HepG2 (cell line): ENCODE measurements around the gene CPT1A. TPM values are rescaled to one million over a fixed set of nuclear protein-coding genes. Genes with fewer than 3 reads are reported as not detected.

ENCODE experiments used
- ATAC-seq: fragments of 200-7000 bp; cut with Tn5 transposase; 3 replicates; pipeline ENCODE4 v1.9.1; 2020; ENCODE audit warnings: mild to moderate bottlenecking, moderate library complexity
- BruUV-seq: library from RNA; stranded (reverse); fragments of 400-500 nt; replicated peaks from 2 replicates; lab custom pipeline; 2021; lab: Mats Ljungman, UMichigan
- CTCF ChIA-PET: fragments of 300-600 bp; formaldehyde crosslinking; extraction: SDS; loops from one replicate; lab custom pipeline; 2021; ENCODE audit warnings: low total read pairs, inconsistent platforms, low intra/inter-chr PET ratio; lab: Yijun Ruan, JAX
- POLR2A ChIA-PET: fragments of 350-600 bp; sonication (Branson Sonifier 250); formaldehyde crosslinking; loops from one replicate; lab custom pipeline; 2020; ENCODE audit warnings: antibody characterized with exemption, inconsistent platforms; lab: Yijun Ruan, JAX
- DNase-seq: peaks from one replicate; pipeline ENCODE4 v3.0.0-alpha.2; 2015; ENCODE audit warnings: low spot score
- FAIRE-seq: peaks from 3 replicates; lab custom pipeline; 2011; peaks lifted over from hg19 to GRCh38; lab: Jason Lieb, UNC
- H2AFZ ChIP-seq: one replicate; pipeline ENCODE4 v1.6.1; 2011; ENCODE audit warnings: low read length, inconsistent platforms
- H3K27ac ChIP-seq: fragments of 300-600 bp; 3 replicates; pipeline ENCODE4 v1.8.0; 2011; ENCODE audit warnings: mixed run types, mild to moderate bottlenecking, mixed read lengths, low read length, inconsistent platforms; ENCODE audit not compliant: insufficient read depth; ENCODE audit errors: extremely low read length
- H3K27me3 ChIP-seq, 2 experiments: fragments of 200-600 bp in 1 of 2; 2 replicates in 1 of 2; 3 replicates in 1 of 2; pipeline versions ENCODE4 v1.6.0 to v1.8.0; 2011; ENCODE audit warnings: low read length in 2 of 2, mild to moderate bottlenecking in 2 of 2, moderate library complexity in 2 of 2, inconsistent platforms in 1 of 2; ENCODE audit not compliant: insufficient read depth in 2 of 2, control insufficient read depth in 1 of 2
- H3K36me3 ChIP-seq, 2 experiments: fragments of 200-600 bp in 1 of 2; replicated peaks in 1 of 2; 2 replicates in 1 of 2; 3 replicates in 1 of 2; pipeline versions ENCODE4 v1.5.1 to v1.8.0; 2011; ENCODE audit warnings: low read length in 2 of 2, inconsistent platforms in 1 of 2; ENCODE audit not compliant: insufficient read depth in 2 of 2, control insufficient read depth in 1 of 2
- H3K4me1 ChIP-seq: 2 replicates; pipeline ENCODE4 v1.5.1; 2012; ENCODE audit warnings: low read length, inconsistent platforms; ENCODE audit not compliant: insufficient read depth
- H3K4me2 ChIP-seq: 2 replicates; pipeline ENCODE4 v1.6.0; 2011; ENCODE audit warnings: low read depth, low read length, inconsistent platforms
- H3K4me3 ChIP-seq, 3 experiments: fragments of 200-600 bp in 1 of 3; sonication (generic), shearing (Covaris generic) in 1 of 3; replicated peaks in 1 of 3; 2 replicates each; pipeline ENCODE4 v1.5.1; 2011 to 2016; ENCODE audit warnings: low read length in 3 of 3, inconsistent platforms in 2 of 3, low read depth in 2 of 3, mild to moderate bottlenecking in 2 of 3, control low read depth in 1 of 3, mixed read lengths in 1 of 3; ENCODE audit not compliant: insufficient read depth in 1 of 3
- H3K79me2 ChIP-seq: one replicate; pipeline ENCODE4 v1.6.1; 2011; ENCODE audit warnings: low read length, inconsistent platforms; ENCODE audit not compliant: insufficient read depth
- H3K9ac ChIP-seq: 2 replicates; pipeline ENCODE4 v1.6.0; 2011; ENCODE audit warnings: mild to moderate bottlenecking, low read depth, low read length, inconsistent platforms; ENCODE audit not compliant: insufficient read depth
- H3K9me3 ChIP-seq: 2 replicates; pipeline ENCODE4 v1.5.1; 2012; ENCODE audit warnings: mild to moderate bottlenecking, low read length
- H4K20me1 ChIP-seq: 2 replicates; pipeline ENCODE4 v1.6.0; 2011; ENCODE audit warnings: inconsistent platforms, mild to moderate bottlenecking, low read length, moderate library complexity; ENCODE audit not compliant: insufficient read depth
- CEBPB ChIP-seq: IDR thresholded peaks from 2 replicates; pipeline ENCODE4 v1.6.1; 2011; ENCODE audit warnings: low read depth, low read length, improper control_type of control experiment, borderline replicate concordance
- DPF2 ChIP-seq: sonication (generic); formaldehyde crosslinking; IDR thresholded peaks from 2 replicates; pipeline ENCODE4 v1.4.0; 2020; ENCODE audit warnings: mild to moderate bottlenecking, low read depth, missing genetic modification reagents, borderline replicate concordance
- FOXK1 ChIP-seq: sonication (generic); formaldehyde crosslinking; IDR thresholded peaks from 2 replicates; pipeline ENCODE4 v1.4.0; 2020; ENCODE audit warnings: low read depth, missing genetic modification reagents, borderline replicate concordance
- IKZF1 ChIP-seq: fragments of 450-650 bp; IDR thresholded peaks from 2 replicates; pipeline ENCODE4 v1.7.1; 2016
- NR2C2 ChIP-seq: sonication (generic); formaldehyde crosslinking; IDR thresholded peaks from 2 replicates; pipeline ENCODE4 v1.4.0; 2020; ENCODE audit warnings: missing genetic modification reagents, mild to moderate bottlenecking, moderate library complexity, borderline replicate concordance
- PHF8 ChIP-seq: sonication (generic); formaldehyde crosslinking; IDR thresholded peaks from 2 replicates; pipeline ENCODE4 v1.5.0; 2020; ENCODE audit warnings: missing genetic modification reagents
- ZMYM2 ChIP-seq: sonication (generic); formaldehyde crosslinking; IDR thresholded peaks from 2 replicates; pipeline ENCODE4 v1.8.0; 2022; ENCODE audit warnings: mild to moderate bottlenecking, missing genetic modification reagents
- ZMYM3 ChIP-seq: sonication (generic); formaldehyde crosslinking; IDR thresholded peaks from 2 replicates; pipeline ENCODE4 v1.5.1; 2020; ENCODE audit warnings: mild to moderate bottlenecking, missing genetic modification reagents
- ZNF121 ChIP-seq: sonication (generic); formaldehyde crosslinking; IDR thresholded peaks from 2 replicates; pipeline ENCODE4 v1.5.0; 2020; ENCODE audit warnings: mild to moderate bottlenecking, missing genetic modification reagents
- ZNF124 ChIP-seq: sonication (generic); formaldehyde crosslinking; IDR thresholded peaks from 2 replicates; pipeline ENCODE4 v1.4.0; 2020; ENCODE audit warnings: missing genetic modification reagents
- ZNF3 ChIP-seq: IDR thresholded peaks from 2 replicates; pipeline ENCODE4 v1.7.0; 2017; ENCODE audit warnings: inconsistent platforms
- ZNF768 ChIP-seq: sonication (generic); formaldehyde crosslinking; IDR thresholded peaks from 2 replicates; pipeline ENCODE4 v1.4.0; 2020; ENCODE audit warnings: missing genetic modification reagents
- ZSCAN22 ChIP-seq: sonication (generic); formaldehyde crosslinking; IDR thresholded peaks from 2 replicates; pipeline ENCODE4 v1.4.0; 2020; ENCODE audit warnings: mild to moderate bottlenecking, missing genetic modification reagents
- WGBS: methylation state at CpG from one replicate; pipeline ENCODE4 v1.1.6; 2017; ENCODE audit warnings: low lambda C conversion rate; 5-methylcytosine and 5-hydroxymethylcytosine counted together
- in situ Hi-C: cut with HindIII; loops from 2 replicates; pipeline ENCODE4 v1.10.0; 2017; ENCODE audit warnings: low pct_unique_long_range_greater_than_20kb; ENCODE audit not compliant: extremely low pct_ligation_motif_present
- intact Hi-C: fragments of 100-400 bp; cut with micrococcal nuclease; formaldehyde crosslinking; loops from one replicate; pipeline ENCODE4 v1.10.0; 2022; ENCODE audit not compliant: unreplicated experiment
- polyA plus RNA-seq, 8 experiments: library from polyadenylated mRNA; depleted of rRNA in 3 of 8; stranded (reverse) in 7 of 8; unstranded in 1 of 8; fragments of >200 nt; fragmentation: Illumina TruSeq in 4 of 8; extraction: Trizol in 4 of 8; gene quantifications; 2 replicates each; pipeline versions ENCODE4 v1.2.1 to v1.2.3, GENCODE V29; 2011 to 2016; ENCODE audit warnings: low read depth in 4 of 8, missing spikeins in 1 of 8, mixed read lengths in 1 of 8; ENCODE audit not compliant: insufficient read depth in 1 of 8
- total RNA-seq, 5 experiments: library from RNA; depleted of rRNA; stranded (reverse); fragments of >200 nt; fragmentation: Illumina TruSeq; extraction: Trizol; gene quantifications; 2 replicates each; pipeline ENCODE4 v1.2.3, GENCODE V29; 2016; ENCODE audit warnings: low read depth in 1 of 5
- TF ChIP-seq, protein P1 (sequence below): sonication (generic); formaldehyde crosslinking; IDR thresholded peaks from 2 replicates; pipeline ENCODE4 v1.5.0; 2020; ENCODE audit warnings: mild to moderate bottlenecking, missing genetic modification reagents
- TF ChIP-seq, protein P2 (sequence below): sonication (generic); formaldehyde crosslinking; IDR thresholded peaks from 2 replicates; pipeline ENCODE4 v1.4.0; 2020; ENCODE audit warnings: missing genetic modification reagents, mild to moderate bottlenecking, borderline replicate concordance

CPT1A gene
- total and polyA plus RNA-seq, 2 of the 13 experiments (the other 11 are each of a cell fraction or from before 2014, with no cell fraction given) = 7.0 to 7.1 TPM

DNA sequence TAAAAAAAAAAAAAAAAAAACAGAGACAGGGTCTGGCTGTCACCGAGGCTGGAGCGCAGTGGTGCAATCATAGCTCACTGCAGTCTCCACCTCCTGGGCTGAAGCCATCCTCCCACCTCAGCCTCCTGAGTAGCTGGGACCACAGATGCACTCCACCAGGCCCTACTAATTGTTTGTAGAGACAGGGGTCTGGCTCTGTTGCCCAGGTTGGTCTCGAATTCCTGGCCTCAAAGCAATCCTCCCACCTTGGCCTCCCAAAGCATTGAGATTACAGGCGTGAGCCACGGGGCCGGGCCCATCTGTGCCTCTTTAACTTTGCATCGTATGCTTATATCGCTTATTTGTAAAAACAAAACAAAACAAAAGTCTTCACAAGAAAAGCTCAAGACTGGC lies 3.1 kb downstream of the CPT1A start:
- in situ Hi-C loops (no loop called here), intact Hi-C loops (loop anchor here (2.0 kb wide), 1 partner anchor 18 kb away; no protein-coding TSS in a partner anchor)
- ATAC-seq (peak; percentile 11; the same call in 2 of the 3 replicates), FAIRE-seq (no peak), DNase-seq (peak; percentile 33)
- WGBS = 0% methylated on average over 7 of the region's 8 CpGs
- TSS peak; percentile 27 for BruUV-seq
- Histone ChIP-seq H3K9ac (peak overlapping the region; percentile 51), H3K4me2 (peak overlapping the region; percentile 89), H3K4me3 (peak overlapping the region; percentile 52 to 66 (median 60); a peak in 5 of 6 replicates), H3K79me2 (no peaks in the 10 kb centered on the region), H3K36me3 (no peaks in the 10 kb centered on the region), H3K27ac (peak overlapping the region; percentile 78), H3K27me3 (peaks cover 0 to 5% of the 10 kb centered on the region in 2 experiments; a peak in 2 of 5 replicates), H2AFZ (no peak overlapping the region), H3K9me3 (no peaks in the 10 kb centered on the region), H4K20me1 (peaks cover 11% of the 10 kb centered on the region), H3K4me1 (peaks cover 74% of the 10 kb centered on the region)
- ChIA-PET POLR2A (interaction anchor here (0.6 to 1.0 kb wide), 2 partner anchors 11 to 65 kb away, joined by 3 to 4 read pairs; partner anchors contain the start of genes IGHMBP2 and MRPL21), CTCF (no interaction called here)
- no peak for TF ChIP-seq DPF2 (CRISPR knock-in tag)
- TF ChIP-seq ZNF3 (CRISPR knock-in tag) = peak; percentile 92
- TF ChIP-seq ZMYM2 = 0 out of 2 replicates have a peak, but pooled peaks have one; percentile 0
- TF ChIP-seq, protein P1, sequence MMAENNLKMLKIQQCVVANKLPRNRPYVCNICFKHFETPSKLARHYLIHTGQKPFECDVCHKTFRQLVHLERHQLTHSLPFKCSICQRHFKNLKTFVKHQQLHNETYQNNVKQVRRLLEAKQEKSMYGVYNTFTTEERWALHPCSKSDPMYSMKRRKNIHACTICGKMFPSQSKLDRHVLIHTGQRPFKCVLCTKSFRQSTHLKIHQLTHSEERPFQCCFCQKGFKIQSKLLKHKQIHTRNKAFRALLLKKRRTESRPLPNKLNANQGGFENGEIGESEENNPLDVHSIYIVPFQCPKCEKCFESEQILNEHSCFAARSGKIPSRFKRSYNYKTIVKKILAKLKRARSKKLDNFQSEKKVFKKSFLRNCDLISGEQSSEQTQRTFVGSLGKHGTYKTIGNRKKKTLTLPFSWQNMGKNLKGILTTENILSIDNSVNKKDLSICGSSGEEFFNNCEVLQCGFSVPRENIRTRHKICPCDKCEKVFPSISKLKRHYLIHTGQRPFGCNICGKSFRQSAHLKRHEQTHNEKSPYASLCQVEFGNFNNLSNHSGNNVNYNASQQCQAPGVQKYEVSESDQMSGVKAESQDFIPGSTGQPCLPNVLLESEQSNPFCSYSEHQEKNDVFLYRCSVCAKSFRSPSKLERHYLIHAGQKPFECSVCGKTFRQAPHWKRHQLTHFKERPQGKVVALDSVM (CRISPR knock-in tag) = peak; percentile 97
- TF ChIP-seq CEBPB = peak; percentile 57; the same call in 1 of the 2 replicates
- peak; percentile 45; the same call in 1 of the 2 replicates for TF ChIP-seq ZNF768
- no peak for TF ChIP-seq IKZF1
- no peak for TF ChIP-seq PHF8
- TF ChIP-seq ZMYM3 (CRISPR knock-in tag) = peak; percentile 73
- no peak for TF ChIP-seq NR2C2 (CRISPR knock-in tag)
- TF ChIP-seq ZNF121 (CRISPR knock-in tag) = peak; percentile 76; the same call in 1 of the 2 replicates
- no peak for TF ChIP-seq ZSCAN22 (CRISPR knock-in tag)
- no peak for TF ChIP-seq FOXK1 (CRISPR knock-in tag)
- TF ChIP-seq, protein P2, sequence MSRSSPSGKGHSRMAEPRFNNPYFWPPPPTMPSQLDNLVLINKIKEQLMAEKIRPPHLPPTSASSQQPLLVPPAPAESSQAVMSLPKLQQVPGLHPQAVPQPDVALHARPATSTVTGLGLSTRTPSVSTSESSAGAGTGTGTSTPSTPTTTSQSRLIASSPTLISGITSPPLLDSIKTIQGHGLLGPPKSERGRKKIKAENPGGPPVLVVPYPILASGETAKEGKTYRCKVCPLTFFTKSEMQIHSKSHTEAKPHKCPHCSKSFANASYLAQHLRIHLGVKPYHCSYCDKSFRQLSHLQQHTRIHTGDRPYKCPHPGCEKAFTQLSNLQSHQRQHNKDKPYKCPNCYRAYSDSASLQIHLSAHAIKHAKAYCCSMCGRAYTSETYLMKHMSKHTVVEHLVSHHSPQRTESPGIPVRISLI (CRISPR knock-in tag) = peak; percentile 79; the same call in 1 of the 2 replicates
- 0 out of 2 replicates have a peak, but pooled peaks have one; percentile 4 for TF ChIP-seq ZNF124
